Hair follicle dermal papilla cell (primary cell): ENCODE measurements around the gene AFDN. TPM values are rescaled to one million over a fixed set of nuclear protein-coding genes. Genes with fewer than 3 reads are reported as not detected.

Source experiments
- total RNA-seq: library from RNA; depleted of rRNA; stranded (reverse); fragments of >200 nt; gene quantifications from 2 replicates; pipeline ENCODE4 v1.2.3, GENCODE V29; 2012

The AFDN gene
- total RNA-seq: 37.6 and 52.6 TPM in 2 replicates

GRCh38 chr6:167826896-167827582 is at the start of gene AFDN:
Gene AFDN (plus strand): TSS chr6:167826911. CDS start chr6:167827133, 222 bp downstream.

GRCh38 chr6:167997642-167998041 is 170.9 kb downstream of the AFDN start, which contains the start of gene KIF25:
Gene KIF25 (plus strand): TSS chr6:167997671. CDS start chr6:168029586, 31,915 bp downstream.

Other genes with a start within 250 kb of the AFDN start
- 0.32 TPM in 1 of 2 replicates, not detected in the other for gene KIF25, start 170.8 kb downstream of the AFDN start, total RNA-seq